ENCODE data around the gene CRCP. TPM values are rescaled to one million over a fixed set of nuclear protein-coding genes. Genes with fewer than 3 reads are reported as not detected.

CRCP gene
- total and polyA plus RNA-seq, 10 of the 15 experiments (the other 5 are each of a cell fraction or from before 2014, with no cell fraction given): 12.4 to 33.8 (median 29.1) TPM

DNA sequence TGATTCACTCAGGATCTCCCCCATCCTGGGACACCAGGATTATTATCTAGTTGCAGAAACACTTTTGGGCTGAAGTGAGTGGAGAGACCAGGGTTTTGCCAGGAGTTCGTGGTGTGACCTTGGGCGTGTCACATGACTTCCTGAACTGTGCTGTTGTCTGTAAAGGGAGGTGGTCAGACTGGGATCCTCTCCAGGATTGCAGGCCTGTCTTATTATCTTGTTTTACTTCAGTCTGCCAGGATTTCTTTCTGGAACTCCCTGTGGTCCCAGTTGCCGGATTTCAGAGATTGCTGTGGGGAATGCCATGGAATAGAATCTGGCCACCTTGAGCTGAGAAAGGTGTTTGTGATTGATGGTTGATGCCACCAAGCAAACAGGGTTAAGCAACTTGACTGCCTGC is 35.8 kb downstream of the CRCP start:
- POLR2A ChIA-PET: no interaction called here
- peaks cover 1% of the 10 kb centered on the region; the same call in 1 of the 2 replicates for H3K79me2 ChIP-seq (ENCODE audit: control insufficient read depth, insufficient read depth, low read length)
- TF ChIP-seq ZBED1 (IDR thresholded peaks at IDR 0.05; ENCODE audit: borderline replicate concordance) (no peak), RAD51 (IDR thresholded peaks at IDR 0.05) (0 out of 2 replicates have a peak, but pooled peaks have one; percentile 17)
- no peaks in the 10 kb centered on the region for H3K9me3 ChIP-seq (replicated peaks; ENCODE audit: control insufficient read depth, insufficient read depth, low read length)
- BruUV-seq (replicated peaks): no TSS peak
- H3K4me2 ChIP-seq (ENCODE audit: control insufficient read depth, insufficient read depth): no peak overlapping the region
- H4K20me1 ChIP-seq (ENCODE audit: control insufficient read depth, insufficient read depth): no peaks in the 10 kb centered on the region
- H3K36me3 ChIP-seq (ENCODE audit: control insufficient read depth in 2 of 2, insufficient read depth in 2 of 2, low read length in 1 of 2): peaks cover 20 to 31% of the 10 kb centered on the region in 2 experiments; a peak in 3 of 4 replicates
- H3K27ac ChIP-seq (ENCODE audit: control insufficient read depth, insufficient read depth): no peak overlapping the region
- H2AFZ ChIP-seq (ENCODE audit: control insufficient read depth, low read depth, low read length): no peak overlapping the region
- H3K9ac ChIP-seq (ENCODE audit: control insufficient read depth, insufficient read depth, low read length): no peak overlapping the region
- H3K4me1 ChIP-seq (ENCODE audit: control insufficient read depth, insufficient read depth, low read length): 0 out of 2 replicates have a peak, but pooled peaks cover 3% of the 10 kb centered on the region
- in situ Hi-C loops (cut with MboI): no loop called here
- RAD21 ChIA-PET (ENCODE audit: unreplicated experiment): no interaction called here
- ATAC-seq: no peak
- CTCF ChIA-PET: no interaction called here
- no peak for DNase-seq (ENCODE audit: low read depth, low spot score)
- 83% methylated on average over 3 of the region's 3 CpGs for WGBS (ENCODE audit: insufficient coverage, insufficient replicate concordance, low lambda C conversion rate, missing lambda C conversion rate)
- H3K27me3 ChIP-seq (replicated peaks in 1 of 2; ENCODE audit: control insufficient read depth in 2 of 2, insufficient read depth in 2 of 2, low read length in 1 of 2): no peaks in the 10 kb centered on the region
- intact Hi-C loops (cut with micrococcal nuclease; ENCODE audit: unreplicated experiment): no loop called here
- no peak overlapping the region for H3K4me3 ChIP-seq
- FAIRE-seq: no peak
- SMC1A ChIA-PET (ENCODE audit: uncharacterized antibody, unreplicated experiment): no interaction called here

DNA sequence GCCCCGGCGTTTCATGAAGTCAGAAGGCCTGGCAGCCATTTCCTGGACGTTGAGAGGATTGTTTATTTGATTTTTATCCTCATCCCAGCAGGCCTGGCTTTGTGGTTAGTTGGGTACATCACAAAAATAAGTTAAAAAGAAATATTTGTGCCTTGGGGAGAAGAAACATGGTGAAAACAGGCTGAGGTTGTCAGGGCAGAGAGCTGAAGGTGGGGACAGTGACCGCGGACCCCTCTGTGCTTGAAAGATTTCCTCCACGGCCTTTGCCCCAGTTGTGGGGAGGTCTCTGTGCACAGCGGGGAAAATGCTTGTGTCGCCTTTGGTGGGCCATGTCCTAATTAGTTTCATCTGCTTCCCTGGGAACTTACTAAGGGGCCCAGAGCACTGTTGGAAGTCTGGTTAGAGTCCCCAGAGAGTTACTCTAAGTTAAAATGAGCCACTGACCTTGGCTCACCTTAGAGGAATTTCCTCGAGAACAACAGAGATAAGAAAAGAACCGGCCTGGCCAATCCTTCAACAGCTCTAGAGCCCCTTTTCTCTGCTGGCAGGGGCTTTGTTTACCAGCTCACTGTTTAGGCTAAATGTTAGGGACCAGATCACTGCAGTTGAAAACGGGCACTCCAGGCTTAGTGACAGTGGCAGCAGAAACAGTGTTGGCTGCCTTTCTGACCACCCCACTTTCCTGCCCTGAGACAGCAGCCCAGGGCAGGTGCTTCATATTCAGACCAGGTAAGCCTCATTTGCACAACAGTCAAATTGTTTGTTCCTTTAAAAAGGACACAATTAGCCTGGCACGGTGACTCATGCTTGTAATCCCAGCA is 37.9 kb downstream of the CRCP start:
- POLR2A ChIA-PET: no interaction called here
- Histone ChIP-seq H3K4me3 (no peak overlapping the region), H3K27me3 (replicated peaks in 1 of 2; ENCODE audit: control insufficient read depth in 2 of 2, insufficient read depth in 2 of 2, low read length in 1 of 2) (no peaks in the 10 kb centered on the region), H3K9me3 (replicated peaks; ENCODE audit: control insufficient read depth, insufficient read depth, low read length) (no peaks in the 10 kb centered on the region), H3K4me2 (ENCODE audit: control insufficient read depth, insufficient read depth) (no peak overlapping the region), H3K9ac (ENCODE audit: control insufficient read depth, insufficient read depth, low read length) (no peak overlapping the region), H3K27ac (ENCODE audit: control insufficient read depth, insufficient read depth) (no peak overlapping the region), H3K4me1 (ENCODE audit: control insufficient read depth, insufficient read depth, low read length) (0 out of 2 replicates have a peak, but pooled peaks cover 3% of the 10 kb centered on the region), H2AFZ (ENCODE audit: control insufficient read depth, low read depth, low read length) (no peak overlapping the region), H3K36me3 (ENCODE audit: control insufficient read depth in 2 of 2, insufficient read depth in 2 of 2, low read length in 1 of 2) (peaks cover 11 to 27% of the 10 kb centered on the region in 2 experiments; a peak in 3 of 4 replicates), H4K20me1 (ENCODE audit: control insufficient read depth, insufficient read depth) (no peaks in the 10 kb centered on the region), H3K79me2 (ENCODE audit: control insufficient read depth, insufficient read depth, low read length) (peaks cover 1% of the 10 kb centered on the region; the same call in 1 of the 2 replicates)
- DNase-seq (ENCODE audit: low read depth, low spot score) (no peak), ATAC-seq (no peak), FAIRE-seq (no peak)
- TF ChIP-seq FOXM1 (IDR thresholded peaks at IDR 0.05; ENCODE audit: low read depth, low read length): no peak
- TF ChIP-seq, protein P1, sequence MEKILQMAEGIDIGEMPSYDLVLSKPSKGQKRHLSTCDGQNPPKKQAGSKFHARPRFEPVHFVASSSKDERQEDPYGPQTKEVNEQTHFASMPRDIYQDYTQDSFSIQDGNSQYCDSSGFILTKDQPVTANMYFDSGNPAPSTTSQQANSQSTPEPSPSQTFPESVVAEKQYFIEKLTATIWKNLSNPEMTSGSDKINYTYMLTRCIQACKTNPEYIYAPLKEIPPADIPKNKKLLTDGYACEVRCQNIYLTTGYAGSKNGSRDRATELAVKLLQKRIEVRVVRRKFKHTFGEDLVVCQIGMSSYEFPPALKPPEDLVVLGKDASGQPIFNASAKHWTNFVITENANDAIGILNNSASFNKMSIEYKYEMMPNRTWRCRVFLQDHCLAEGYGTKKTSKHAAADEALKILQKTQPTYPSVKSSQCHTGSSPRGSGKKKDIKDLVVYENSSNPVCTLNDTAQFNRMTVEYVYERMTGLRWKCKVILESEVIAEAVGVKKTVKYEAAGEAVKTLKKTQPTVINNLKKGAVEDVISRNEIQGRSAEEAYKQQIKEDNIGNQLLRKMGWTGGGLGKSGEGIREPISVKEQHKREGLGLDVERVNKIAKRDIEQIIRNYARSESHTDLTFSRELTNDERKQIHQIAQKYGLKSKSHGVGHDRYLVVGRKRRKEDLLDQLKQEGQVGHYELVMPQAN (conservative IDR thresholded peaks at IDR 0.05): no peak
- TF ChIP-seq, protein P2, sequence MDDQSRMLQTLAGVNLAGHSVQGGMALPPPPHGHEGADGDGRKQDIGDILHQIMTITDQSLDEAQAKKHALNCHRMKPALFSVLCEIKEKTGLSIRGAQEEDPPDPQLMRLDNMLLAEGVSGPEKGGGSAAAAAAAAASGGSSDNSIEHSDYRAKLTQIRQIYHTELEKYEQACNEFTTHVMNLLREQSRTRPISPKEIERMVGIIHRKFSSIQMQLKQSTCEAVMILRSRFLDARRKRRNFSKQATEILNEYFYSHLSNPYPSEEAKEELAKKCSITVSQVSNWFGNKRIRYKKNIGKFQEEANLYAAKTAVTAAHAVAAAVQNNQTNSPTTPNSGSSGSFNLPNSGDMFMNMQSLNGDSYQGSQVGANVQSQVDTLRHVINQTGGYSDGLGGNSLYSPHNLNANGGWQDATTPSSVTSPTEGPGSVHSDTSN (IDR thresholded peaks at IDR 0.05; ENCODE audit: insufficient replicate concordance, low read depth, low read length): no peak
- no peak for TF ChIP-seq NBN (IDR thresholded peaks at IDR 0.05)
- TF ChIP-seq MEF2B (IDR thresholded peaks at IDR 0.05; ENCODE audit: partially characterized antibody, poor library complexity, severe bottlenecking): no peak
- RAD21 ChIA-PET (ENCODE audit: unreplicated experiment): no interaction called here
- intact Hi-C loops (cut with micrococcal nuclease; ENCODE audit: unreplicated experiment): no loop called here
- in situ Hi-C loops (cut with MboI): no loop called here
- 84% methylated on average over 12 of the region's 12 CpGs for WGBS (ENCODE audit: insufficient coverage, insufficient replicate concordance, low lambda C conversion rate, missing lambda C conversion rate)
- BruUV-seq (replicated peaks): no TSS peak
- SMC1A ChIA-PET (ENCODE audit: uncharacterized antibody, unreplicated experiment): no interaction called here
- CTCF ChIA-PET: no interaction called here
